HG03520 (cell line): ENCODE data around the gene AGA.
A peak's percentile ranks its signal among the peaks of the same experiment; 100 is the strongest.

Experiments
- ATAC-seq: cut with Tn5 transposase; IDR thresholded peaks from one replicate; pipeline ENCODE4 v1.9.1; 2021; ENCODE audit warnings: mild to moderate bottlenecking, moderate library complexity; ENCODE audit not compliant: unreplicated experiment

Gene AGA

DNA sequence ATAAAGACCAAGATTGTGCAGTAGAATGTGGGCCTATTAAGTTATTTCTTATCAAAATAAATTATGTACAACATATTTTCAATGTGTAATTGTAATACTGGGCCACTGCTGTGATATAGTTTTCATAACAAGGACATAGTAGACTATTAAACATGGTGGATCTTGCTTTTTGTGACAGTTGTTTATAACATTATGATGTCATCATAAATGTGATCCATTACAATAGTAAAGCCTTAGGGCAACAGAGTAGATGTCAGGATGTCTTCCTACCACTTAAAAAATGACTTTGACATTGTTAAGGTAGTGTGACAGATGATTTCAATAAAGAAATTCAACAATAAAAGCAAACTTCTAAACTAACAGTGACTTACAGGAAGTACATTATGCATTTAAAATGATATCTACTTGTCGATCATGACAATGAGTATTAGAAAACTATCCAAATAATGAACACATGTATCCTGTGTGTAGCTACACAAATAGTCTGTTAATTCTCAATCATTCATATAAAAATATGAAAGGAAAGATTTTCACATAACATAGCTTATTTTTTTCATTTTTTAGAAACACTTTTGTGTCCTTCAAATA lies 5.3 kb upstream of the AGA start:
- no peak for ATAC-seq

DNA sequence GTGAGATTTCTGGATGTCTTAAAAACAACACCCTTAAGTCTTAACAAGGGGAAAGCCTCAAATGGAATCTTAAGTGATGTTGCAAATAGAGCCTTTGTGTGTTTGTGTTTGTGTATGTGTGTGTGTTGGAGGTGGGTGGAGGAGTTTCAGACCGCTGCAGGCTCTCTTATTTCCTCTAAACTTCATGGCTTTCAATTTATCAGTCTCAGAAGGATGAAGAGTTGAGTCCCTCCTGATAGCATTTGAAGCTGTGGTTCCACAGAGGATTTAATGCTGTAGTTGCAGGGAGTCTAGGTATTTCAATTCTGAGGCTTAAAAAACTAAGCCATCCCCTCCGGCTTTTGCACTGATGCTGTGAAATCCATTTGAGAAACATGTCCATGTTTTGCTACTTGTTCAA lies 4.3 kb upstream of the AGA start:
- no peak for ATAC-seq

DNA sequence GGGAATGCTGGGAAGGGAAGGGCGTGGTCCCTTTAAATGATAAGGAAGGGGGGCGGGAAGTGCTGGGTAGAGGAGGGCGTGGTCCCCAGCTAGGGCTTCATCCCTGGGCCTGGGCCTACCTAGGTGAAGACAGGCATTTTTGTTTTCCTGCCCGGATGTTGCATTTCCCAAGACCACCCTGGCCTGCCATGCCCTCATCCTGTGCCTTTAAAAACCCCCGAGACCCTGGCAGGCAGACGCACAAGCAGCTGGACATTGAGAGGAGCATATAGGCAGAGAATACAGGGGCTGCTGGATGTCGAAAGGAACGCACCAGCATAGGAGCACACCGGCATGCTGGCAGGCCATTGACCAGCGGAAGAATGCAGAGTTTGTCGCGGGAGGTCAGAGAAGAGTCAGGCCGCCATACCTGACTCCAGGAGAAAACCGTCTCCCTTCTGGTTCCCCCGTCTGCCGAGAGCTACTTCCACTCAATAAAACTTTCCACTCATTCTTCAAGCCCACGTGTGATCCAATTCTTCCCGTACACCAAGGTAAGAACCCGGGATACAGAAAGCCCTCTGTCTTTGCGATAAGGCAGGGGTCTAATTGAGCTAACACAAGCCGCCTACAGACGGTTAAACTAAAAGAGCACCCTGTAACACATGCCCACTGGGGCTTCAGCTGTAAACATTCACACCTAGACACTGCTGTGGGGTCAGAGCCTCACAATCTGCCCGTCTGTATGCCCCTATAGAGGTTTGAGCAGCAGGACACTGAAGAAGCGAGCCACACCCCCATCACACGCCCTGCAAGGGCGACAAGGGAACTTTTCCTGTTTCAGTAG lies 2.9 kb upstream of the AGA start:
- no peak for ATAC-seq

DNA sequence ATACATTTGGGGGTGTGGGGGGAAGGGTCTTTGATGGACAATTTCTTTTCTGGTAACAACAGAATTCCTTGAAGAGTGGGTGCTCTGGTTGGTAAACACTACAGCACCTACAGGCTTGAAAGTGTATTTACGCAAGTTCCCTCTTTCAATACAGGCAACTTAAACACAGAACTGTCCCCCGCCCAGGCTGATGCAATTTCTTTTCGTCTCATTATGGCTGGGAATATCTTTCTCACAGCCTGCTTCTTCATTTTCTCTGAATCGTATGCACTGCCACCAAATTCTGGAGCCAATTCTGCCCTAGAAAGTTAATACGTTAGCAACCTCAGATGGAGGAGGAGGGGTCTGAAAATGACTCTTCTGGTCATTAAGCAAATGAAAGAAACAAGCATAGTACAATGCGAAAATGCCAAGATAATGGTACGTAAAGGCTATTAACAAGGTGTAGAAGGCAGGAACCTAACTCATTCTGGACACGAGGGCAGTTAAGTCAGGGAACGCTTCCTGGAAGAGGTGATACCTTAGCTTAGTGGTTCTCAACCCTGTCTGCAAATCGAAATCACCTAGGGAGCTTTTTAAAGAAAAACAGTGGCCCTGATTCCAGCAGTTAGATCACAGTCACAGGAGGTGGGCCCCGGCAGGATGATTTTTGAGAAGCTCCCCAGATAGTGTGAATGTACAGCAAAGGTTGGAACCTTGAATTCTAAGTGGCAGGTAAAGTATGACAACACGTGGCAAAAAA lies 1.0 kb downstream of the AGA start:
- peak; percentile 43 for ATAC-seq

DNA sequence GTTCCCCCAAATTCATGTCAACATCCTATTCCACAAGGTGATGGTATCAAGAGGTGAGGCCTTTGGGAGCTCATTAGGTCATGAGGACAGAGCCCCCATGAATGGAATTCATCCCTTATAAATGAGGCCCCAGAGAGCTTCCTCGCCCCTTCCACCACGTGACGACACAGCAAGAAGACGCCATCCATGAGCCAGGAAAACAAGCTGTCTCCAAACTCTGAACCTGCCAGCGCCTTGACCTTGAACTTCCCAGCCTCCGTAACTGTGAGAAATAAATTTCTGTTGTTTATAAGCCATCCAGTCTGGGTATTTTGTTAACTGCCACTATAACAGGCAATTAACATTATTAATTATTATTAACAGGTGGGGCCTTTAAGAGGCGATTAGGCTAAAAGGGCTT lies 5.8 kb downstream of the AGA start:
- no peak for ATAC-seq

DNA sequence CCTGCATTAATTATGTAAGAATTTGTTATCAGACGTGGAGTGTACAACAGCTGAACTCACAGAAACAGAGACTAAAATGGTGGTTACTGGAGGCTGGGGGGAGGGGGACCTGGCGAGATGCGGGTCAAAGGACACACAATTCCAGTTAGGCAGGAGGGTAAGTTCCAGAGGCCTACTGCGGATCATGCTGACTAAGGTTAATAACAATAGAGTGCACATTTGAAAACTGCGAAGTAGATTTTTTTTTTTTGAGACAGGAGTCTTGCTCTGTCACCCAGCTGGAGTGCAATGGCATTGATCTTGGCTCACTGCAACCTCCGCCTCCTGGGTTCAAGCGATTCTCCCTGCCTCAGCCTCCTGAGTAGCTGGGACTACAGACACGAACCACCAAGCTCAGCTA lies 7.6 kb downstream of the AGA start:
- ATAC-seq, result no peak

DNA sequence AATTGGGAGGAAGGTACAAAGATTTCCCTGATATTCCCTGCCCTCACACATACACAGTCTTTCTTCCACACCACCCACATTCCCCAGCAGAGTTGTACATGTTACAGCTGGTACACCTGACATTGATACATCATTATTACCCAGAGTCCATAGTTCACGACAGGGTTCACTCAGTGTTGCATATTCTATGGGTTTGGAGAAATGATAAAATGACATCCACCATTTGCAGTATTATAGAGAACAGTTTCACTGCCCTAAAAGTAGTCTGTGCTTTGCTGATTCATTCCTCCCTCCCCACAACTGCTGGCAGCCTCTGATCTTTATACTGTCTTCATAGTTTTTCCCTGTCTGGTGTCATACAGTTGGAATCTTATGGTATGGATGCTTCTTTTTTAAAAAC lies 15.0 kb downstream of the AGA start:
- ATAC-seq, result no peak

DNA sequence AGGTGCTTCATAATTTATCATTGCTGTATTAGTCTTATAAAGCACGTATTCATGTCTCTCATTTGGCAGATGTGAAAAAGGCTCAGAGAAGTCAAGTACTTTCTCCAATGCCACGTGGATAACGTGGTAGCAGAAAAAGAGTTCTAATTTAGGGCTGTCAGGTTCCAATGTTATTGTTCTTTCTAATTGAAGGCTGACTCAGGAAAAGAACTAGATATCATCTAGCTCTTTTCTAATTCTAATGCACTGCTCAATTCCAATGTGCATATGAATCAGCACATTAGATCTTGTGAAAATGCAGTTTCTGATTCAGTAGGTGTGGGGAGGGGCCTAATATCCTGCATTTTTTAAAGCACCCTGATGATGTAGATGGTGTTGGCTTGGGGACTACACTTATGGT lies 22.8 kb downstream of the AGA start:
- no peak for ATAC-seq

DNA sequence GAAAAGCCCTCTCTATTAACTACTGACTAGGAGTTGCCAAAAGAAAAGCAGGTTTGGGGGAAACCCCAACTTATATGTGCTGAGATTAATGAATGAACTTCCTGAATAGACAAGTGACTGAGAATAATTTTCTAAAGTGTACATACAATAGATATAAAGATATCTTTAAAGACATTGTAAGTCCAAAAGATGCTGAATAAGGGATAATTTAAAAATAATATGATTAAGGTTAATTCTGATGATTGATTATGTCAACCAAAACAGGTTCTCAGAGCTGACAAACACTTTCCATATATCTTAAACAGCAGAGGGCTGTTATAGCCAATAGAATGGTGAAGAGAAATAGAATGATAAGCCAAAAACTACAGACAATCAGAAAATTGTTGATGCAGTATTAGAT lies 28.6 kb downstream of the AGA start:
- ATAC-seq, result no peak

DNA sequence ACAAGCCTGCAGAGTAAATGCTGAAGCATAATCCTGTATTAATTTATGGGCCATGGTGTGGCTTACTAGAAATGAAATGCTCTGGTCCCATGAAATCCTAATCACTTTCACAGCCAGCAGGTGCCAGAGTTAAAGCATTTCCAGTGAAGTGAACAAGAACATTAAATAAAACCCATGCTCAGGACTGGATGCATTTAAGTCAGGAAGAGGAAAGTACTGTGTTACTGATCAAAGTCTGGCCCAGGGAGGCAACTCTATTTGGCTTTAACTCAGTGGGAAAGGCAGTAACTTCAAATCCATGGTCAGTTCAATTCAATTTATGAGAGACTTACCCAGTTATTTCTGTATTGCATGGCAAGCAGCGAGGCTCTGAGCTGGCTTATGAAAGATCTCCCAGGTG lies 29.2 kb downstream of the AGA start:
- no peak for ATAC-seq

DNA sequence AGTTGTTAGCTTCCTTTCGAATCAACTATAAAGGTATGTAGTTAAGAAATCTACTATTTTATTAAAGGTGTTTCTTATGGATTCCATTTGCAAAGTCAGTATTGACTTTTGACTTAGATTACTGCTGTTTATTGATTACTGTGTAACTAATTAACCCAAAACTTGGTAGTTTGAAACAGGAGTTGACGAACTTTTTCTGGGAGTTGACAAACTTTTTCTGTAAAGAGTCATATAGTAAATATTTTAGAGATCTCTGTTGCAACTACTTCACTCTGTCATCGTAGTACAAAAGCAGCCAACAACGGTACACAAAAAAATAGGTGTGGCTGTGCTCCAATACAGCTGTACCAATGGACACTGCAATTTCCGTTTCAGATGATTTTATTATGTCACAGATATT lies 30.2 kb downstream of the AGA start:
- no peak for ATAC-seq

DNA sequence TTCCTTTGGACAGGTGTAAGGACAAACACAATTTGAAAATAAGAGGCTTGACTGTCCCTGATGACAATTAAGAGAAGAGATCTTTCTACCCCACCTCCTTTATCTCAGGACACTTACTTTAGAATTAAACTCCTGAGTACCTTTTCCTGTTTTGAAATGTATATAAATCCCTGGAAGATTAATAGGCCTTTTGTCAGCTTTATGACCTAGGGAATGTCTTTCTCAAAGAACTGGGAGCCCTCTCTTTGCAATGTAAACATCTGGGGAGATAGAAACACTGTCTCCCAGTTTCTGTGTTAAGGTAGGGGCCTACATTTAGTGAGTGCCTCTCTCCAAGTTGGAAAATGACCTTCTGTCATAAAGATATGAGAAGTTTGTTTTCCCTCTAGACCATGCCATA lies 31.7 kb downstream of the AGA start:
- no peak for ATAC-seq

DNA sequence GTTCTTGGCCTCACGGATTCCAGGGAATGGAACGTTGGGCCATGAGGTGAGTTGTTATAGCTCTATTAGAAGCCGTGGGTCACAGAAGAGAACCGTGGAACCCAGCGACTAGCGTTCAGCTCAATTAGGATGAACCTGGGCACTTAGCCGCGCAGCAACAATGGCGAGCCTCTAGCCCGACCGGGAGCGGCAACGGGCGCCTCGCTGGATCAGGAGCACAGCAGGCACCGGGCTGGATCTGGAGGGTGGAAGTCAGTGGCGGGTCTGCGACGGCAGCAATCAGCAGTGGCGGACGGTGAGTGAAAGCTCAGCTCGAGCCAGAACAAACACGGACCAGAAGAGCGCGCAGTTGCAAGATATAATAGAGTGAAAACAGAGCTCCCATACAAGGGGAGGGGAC lies 34.2 kb downstream of the AGA start:
- no peak for ATAC-seq

DNA sequence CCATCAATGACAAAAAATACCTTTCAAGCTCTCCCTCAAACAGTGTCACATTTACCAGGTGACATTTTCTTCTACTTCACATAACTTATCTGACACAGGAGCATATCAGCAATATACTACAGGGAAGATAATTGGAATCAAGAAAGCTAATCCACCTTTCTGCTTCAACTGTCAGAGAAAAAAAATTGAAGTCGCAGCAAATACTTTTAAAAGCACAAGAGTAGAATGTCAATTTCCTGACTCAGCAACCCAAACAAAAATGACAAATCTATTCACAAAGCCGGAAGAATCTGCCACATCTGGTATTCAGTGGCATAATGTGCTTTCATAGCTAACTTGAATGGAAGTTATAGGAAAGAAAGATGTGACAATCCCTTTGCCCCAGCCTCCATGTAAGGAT lies 36.7 kb downstream of the AGA start:
- ATAC-seq, result no peak

DNA sequence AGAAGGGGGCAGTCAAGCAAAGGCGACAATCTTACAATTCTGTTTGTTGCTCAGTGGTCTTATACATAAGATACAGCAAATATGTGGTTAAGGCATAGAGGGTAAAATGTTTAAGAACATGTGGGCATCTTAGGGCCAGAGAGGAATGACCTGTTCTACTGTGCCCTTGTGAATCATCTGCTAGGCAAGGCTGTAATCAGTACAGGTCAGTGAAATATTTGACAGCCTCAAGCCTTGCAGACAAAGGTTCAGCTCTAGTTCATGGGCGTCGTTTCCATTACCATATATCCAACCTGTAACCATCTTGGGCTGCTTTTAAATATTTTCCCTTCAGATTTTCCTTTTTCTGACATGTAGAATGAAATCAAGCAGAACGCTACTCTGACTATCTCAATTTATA lies 37.3 kb downstream of the AGA start:
- ATAC-seq, result no peak

DNA sequence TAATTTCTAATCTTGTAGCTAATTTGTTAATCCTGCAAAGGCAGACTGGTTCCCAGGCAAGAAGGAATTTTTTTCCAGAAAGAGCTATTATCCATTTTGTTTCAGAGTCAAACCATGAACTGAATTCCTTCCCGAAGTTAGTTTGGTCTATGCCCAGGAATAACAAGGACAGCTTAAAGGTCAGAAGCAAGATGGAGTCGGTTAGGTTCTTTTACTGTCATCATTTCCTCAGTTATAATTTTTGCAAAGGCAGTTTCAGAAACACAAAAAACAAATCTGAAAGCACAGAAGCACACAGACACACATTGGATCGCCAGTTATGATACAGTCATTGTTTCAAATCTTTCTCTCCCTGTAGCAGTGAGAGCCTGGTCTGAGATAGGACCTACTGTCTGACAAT lies 37.9 kb downstream of the AGA start:
- ATAC-seq, result no peak

DNA sequence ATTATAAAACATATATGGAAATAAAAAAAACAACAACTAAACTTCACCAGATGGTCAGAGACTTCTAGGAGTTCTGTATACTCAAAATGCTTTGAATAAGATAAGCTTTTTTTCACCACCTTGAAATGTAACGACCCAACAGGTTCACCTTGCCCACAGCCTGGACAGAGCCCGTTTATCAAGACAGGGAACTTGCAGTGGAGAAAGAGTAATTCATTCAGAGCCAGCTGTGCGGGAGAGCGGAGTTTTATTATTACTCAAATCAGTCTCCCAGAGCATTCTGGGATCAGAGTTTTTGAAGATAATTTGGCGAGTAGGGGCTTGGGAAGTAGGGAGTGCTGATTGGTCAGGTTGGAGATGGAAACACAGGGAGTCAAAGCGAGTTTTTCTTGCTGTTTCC lies 38.5 kb downstream of the AGA start:
- no peak for ATAC-seq

DNA sequence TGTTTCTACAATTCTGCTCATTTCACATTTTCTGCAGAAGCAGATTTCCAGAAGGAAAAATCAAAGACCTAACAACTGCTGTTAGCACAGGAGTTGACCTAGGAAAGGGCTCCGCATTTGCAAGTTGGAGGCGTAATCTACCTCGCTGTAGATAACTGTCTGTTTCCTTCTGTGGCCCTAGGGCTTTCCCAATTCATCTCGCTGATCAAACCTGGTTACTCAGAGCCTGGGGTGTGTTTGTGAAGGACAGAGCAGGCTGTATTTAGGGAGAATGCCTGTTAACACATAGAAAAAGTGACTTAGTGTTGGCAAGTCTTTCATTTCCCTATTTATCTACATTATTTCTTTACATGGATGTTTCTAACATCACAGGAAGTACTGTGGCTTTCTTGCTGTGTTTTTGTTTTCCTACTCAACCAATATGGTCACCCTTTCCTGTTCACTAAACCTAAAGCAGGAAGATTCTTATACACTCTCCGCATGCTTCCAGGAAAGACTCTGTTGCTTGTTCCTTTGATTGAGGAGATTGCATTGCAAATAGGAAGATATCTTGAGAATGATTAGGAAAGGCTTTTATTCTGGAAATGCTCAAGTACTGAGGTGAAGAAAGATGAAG lies 40.5 kb downstream of the AGA start:
- ATAC-seq, result no peak

DNA sequence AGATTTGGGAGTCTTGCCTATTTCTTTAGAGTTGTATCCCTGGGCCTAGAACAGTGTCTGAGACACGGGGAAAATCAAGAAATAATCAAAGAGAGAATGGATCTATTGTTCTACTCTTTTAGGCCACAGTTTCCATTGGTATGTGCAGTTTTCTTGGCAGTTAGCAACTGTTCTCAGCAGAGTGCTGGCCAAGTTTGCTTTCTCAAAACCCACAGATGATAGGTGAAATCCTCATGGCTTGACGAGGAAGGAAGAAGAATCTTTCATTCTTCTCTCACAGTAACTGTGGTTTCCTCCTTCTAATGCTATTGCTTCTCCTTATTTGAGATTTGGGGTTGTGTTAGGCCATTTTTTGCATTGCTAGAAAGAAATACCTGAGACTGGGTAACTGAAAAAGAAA lies 42.2 kb downstream of the AGA start:
- no peak for ATAC-seq

DNA sequence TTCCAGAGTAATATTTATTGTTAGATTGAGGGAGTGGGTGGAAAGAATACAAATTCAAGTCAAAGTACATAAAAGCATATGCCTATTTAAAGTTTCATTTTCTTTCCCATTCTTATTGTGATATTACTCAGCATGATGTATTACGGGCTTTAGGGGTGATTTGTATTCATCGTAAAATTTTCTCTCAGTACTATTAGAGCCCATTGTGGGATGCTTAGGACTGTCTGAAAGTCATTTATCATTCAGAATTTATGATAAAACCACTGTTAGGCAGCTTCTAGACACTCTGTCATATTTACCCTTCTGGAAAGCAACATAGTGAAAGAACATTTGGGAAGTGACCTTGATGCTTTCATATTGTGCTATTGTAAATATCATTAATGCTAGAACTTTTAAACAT lies 45.9 kb downstream of the AGA start:
- ATAC-seq, result no peak

DNA sequence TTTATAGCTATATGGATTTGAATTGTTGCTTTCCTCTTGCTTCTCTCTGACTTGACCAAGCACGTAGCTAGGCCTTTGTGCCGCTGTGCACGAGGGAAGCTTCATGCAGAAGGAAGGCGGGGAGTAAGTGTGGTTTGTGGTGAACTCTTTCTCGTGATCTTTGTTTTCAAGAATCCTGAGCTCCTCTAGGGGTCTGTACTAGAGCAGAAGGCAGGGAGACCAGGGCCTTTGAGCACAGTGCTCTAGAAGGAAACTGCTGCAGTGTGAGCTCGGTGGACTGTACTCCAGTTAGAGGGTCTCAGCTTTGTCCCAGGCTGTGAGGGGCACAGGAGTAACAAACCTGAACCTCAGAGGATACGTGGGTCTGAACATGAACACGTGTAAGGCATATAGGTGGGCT lies 49.0 kb downstream of the AGA start:
- no peak for ATAC-seq

DNA sequence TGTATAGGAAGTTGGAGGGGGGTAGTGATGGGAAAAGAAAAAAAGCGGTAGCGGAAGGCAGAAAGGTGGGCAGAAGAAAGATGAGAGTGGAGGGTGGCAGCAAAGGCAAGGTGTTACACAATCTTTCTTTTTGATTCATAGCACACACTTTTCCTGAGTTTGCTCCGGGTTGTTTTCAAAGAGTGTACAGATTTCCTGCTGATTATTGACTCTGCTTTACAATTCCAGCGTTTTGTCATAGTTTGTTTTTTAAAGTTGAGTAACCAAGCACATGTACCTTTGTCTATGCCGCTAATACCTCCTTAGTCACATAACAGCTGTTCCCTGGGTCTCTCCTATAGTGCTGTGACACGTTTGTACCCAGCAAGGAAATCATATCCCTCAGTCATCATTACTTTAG lies 50.3 kb downstream of the AGA start:
- no peak for ATAC-seq
